Right lobe of liver (tissue), 6 donors: ENCODE results near the gene STXBP5. TPM values are rescaled to one million over a fixed set of nuclear protein-coding genes. Genes with fewer than 3 reads are reported as not detected.

Experiments
- ATAC-seq, 4 donors: fragments of 200-7000 bp; cut with Tn5 transposase; one replicate each; pipeline ENCODE4 v1.9.1; 2020; ENCODE audit warnings: mild to moderate bottlenecking in 4 of 4, moderate library complexity in 4 of 4
- DNase-seq, 3 donors: peaks; one replicate each; pipeline ENCODE4 v3.0.0-alpha.2; 2020
- H3K27ac ChIP-seq, 3 donors: fragments of 200-600 bp; one replicate each; pipeline ENCODE4 v1.8.0; 2022
- H3K27me3 ChIP-seq, 2 donors: fragments of 200-600 bp; one replicate each; pipeline ENCODE4 v1.8.0; 2022
- H3K36me3 ChIP-seq, 4 donors: fragments of 200-600 bp; sonication (generic) in 1 of 4; one replicate each; pipeline versions ENCODE4 v1.5.1 to v1.8.0; 2017 to 2022; ENCODE audit warnings: control low read depth in 1 of 4
- H3K4me1 ChIP-seq, 4 donors: fragments of 200-600 bp; sonication (generic) in 1 of 4; one replicate each; pipeline versions ENCODE4 v1.5.1 to v1.8.0; 2017 to 2022; ENCODE audit warnings: control low read depth in 1 of 4
- H3K4me3 ChIP-seq, 3 donors: fragments of 200-600 bp; one replicate each; pipeline ENCODE4 v1.8.0; 2022
- H3K9me3 ChIP-seq, 4 donors: fragments of 200-600 bp; sonication (generic) in 1 of 4; one replicate each; pipeline versions ENCODE4 v1.5.1 to v1.8.0; 2017 to 2022; ENCODE audit warnings: control low read depth in 1 of 4
- CTCF ChIP-seq, 4 donors: fragments of 200-600 bp in 3 of 4; fragments of 450-650 bp in 1 of 4; IDR thresholded peaks; one replicate each; pipeline versions ENCODE4 v1.5.1 to v1.8.0; 2016 to 2022; ENCODE audit warnings: antibody characterized with exemption in 4 of 4, mild to moderate bottlenecking in 2 of 4
- POLR2A ChIP-seq: fragments of 450-650 bp; IDR thresholded peaks from one replicate; pipeline ENCODE4 v1.6.1; 2017; ENCODE audit warnings: antibody characterized with exemption, mild to moderate bottlenecking
- WGBS: methylation state at CpG from one replicate; pipeline ENCODE4 v1.1.6; 2018; ENCODE audit warnings: low coverage, low lambda C conversion rate; ENCODE audit not compliant: insufficient coverage; ENCODE audit errors: missing lambda C conversion rate; 5-methylcytosine and 5-hydroxymethylcytosine counted together
- intact Hi-C, 2 donors: fragments of 100-400 bp; cut with DNase I; formaldehyde crosslinking; loops; one replicate each; pipeline versions ENCODE4 v1.11.2 to v1.14.1; 2022
- total RNA-seq, 6 experiments: library from RNA; depleted of rRNA in 2 of 6; stranded (reverse); fragments of >200 nt in 2 of 6; fragmentation: NEBNext Ultra II Directional in 3 of 6; extraction: Animal tissue kit (Norgen Biotek cat#: 25700) in 3 of 6; gene quantifications; one replicate each; pipeline versions ENCODE4 v1.1.0 to v1.2.4, GENCODE V29; 2016 to 2023
- donor health status: DM: no; HTN: yes; CAD: no.
- donor health status: DM: no; HTN: no; CAD: no.
- donor health status: DM: no; HTN: no; CAD: no.
- donor health status: DM: no; HTN: yes; CAD: no.
- donor health status: DM: no; HTN: yes; CAD: no.

Gene STXBP5
- total RNA-seq, 6 experiments from 2014 or later, result 3.9 to 7.6 (median 5.7) TPM

GRCh38 chr6:147266821-147267220 lies 62.6 kb downstream of the STXBP5 start:
- no peaks in the 10 kb centered on the region for H3K4me1 ChIP-seq
- TF ChIP-seq CTCF (IDR thresholded peaks at IDR 0.05), result no peak
- TF ChIP-seq POLR2A, result no peak
- WGBS, result 87% methylated on average over 3 of the region's 3 CpGs
- DNase-seq (no peak), ATAC-seq (no peak)
- H3K27me3 ChIP-seq, result no peaks in the 10 kb centered on the region
- H3K27ac ChIP-seq, result no peak overlapping the region
- no peak overlapping the region for H3K4me3 ChIP-seq
- no peaks in the 10 kb centered on the region for H3K36me3 ChIP-seq
- intact Hi-C loops, result no loop called here
- no peaks in the 10 kb centered on the region for H3K9me3 ChIP-seq

- WGBS, result 94% methylated on average over 2 of the region's 2 CpGs
- Histone ChIP-seq H3K9me3 (no peaks in the 10 kb centered on the region), H3K4me1 (no peaks in the 10 kb centered on the region), H3K27me3 (no peaks in the 10 kb centered on the region), H3K27ac (no peak overlapping the region), H3K36me3 (no peaks in the 10 kb centered on the region), H3K4me3 (no peak overlapping the region)
- intact Hi-C loops, result no loop called here
- no peak for TF ChIP-seq CTCF (IDR thresholded peaks at IDR 0.05)
- TF ChIP-seq POLR2A, result no peak
- DNase-seq, result no peak
- ATAC-seq, result no peak
Measured at GRCh38 chr6:147267658-147268057, 63.4 kb downstream of the STXBP5 start.

GRCh38 chr6:147268254-147268653 lies 64.0 kb downstream of the STXBP5 start:
- Histone ChIP-seq H3K4me3 (no peak overlapping the region), H3K27me3 (no peaks in the 10 kb centered on the region), H3K9me3 (no peaks in the 10 kb centered on the region), H3K27ac (no peak overlapping the region), H3K36me3 (no peaks in the 10 kb centered on the region), H3K4me1 (no peaks in the 10 kb centered on the region)
- no peak for DNase-seq
- no peak for ATAC-seq
- intact Hi-C loops, result no loop called here
- TF ChIP-seq POLR2A (no peak), CTCF (IDR thresholded peaks at IDR 0.05) (no peak)

GRCh38 chr6:147274012-147274411 lies 69.8 kb downstream of the STXBP5 start:
- no peak overlapping the region for H3K27ac ChIP-seq
- H3K36me3 ChIP-seq, result peaks cover 0 to 4% (median 0%) of the 10 kb centered on the region in 4 donors
- DNase-seq, result no peak
- ATAC-seq, result no peak
- no peaks in the 10 kb centered on the region for H3K9me3 ChIP-seq
- H3K27me3 ChIP-seq, result no peaks in the 10 kb centered on the region
- no peaks in the 10 kb centered on the region for H3K4me1 ChIP-seq
- no peak overlapping the region for H3K4me3 ChIP-seq
- no peak for TF ChIP-seq CTCF (IDR thresholded peaks at IDR 0.05)
- no peak for TF ChIP-seq POLR2A
- intact Hi-C loops, result no loop called here

GRCh38 chr6:147274776-147275175 lies 70.6 kb downstream of the STXBP5 start:
- no peaks in the 10 kb centered on the region for H3K27me3 ChIP-seq
- ATAC-seq (no peak), DNase-seq (no peak)
- no peaks in the 10 kb centered on the region for H3K4me1 ChIP-seq
- no peaks in the 10 kb centered on the region for H3K9me3 ChIP-seq
- peaks cover 0 to 4% (median 0%) of the 10 kb centered on the region in 4 donors for H3K36me3 ChIP-seq
- no peak overlapping the region for H3K27ac ChIP-seq
- intact Hi-C loops, result no loop called here
- TF ChIP-seq CTCF (IDR thresholded peaks at IDR 0.05) (no peak), POLR2A (no peak)
- H3K4me3 ChIP-seq, result no peak overlapping the region
